HepG2 (cell line): Measurements from ENCODE around the gene RBSN. TPM values are rescaled to one million over a fixed set of nuclear protein-coding genes. Genes with fewer than 3 reads are reported as not detected.

Source experiments
- ATAC-seq: fragments of 200-7000 bp; cut with Tn5 transposase; 3 replicates; pipeline ENCODE4 v1.9.1; 2020; ENCODE audit warnings: mild to moderate bottlenecking, moderate library complexity
- BruUV-seq: library from RNA; stranded (reverse); fragments of 400-500 nt; replicated peaks from 2 replicates; lab custom pipeline; 2021; lab: Mats Ljungman, UMichigan
- CTCF ChIA-PET: fragments of 300-600 bp; formaldehyde crosslinking; extraction: SDS; loops from one replicate; lab custom pipeline; 2021; ENCODE audit warnings: low total read pairs, inconsistent platforms, low intra/inter-chr PET ratio; lab: Yijun Ruan, JAX
- POLR2A ChIA-PET: fragments of 350-600 bp; sonication (Branson Sonifier 250); formaldehyde crosslinking; loops from one replicate; lab custom pipeline; 2020; ENCODE audit warnings: antibody characterized with exemption, inconsistent platforms; lab: Yijun Ruan, JAX
- DNase-seq: peaks from one replicate; pipeline ENCODE4 v3.0.0-alpha.2; 2015; ENCODE audit warnings: low spot score
- FAIRE-seq: peaks from 3 replicates; lab custom pipeline; 2011; peaks lifted over from hg19 to GRCh38; lab: Jason Lieb, UNC
- H2AFZ ChIP-seq: one replicate; pipeline ENCODE4 v1.6.1; 2011; ENCODE audit warnings: low read length, inconsistent platforms
- H3K27ac ChIP-seq: fragments of 300-600 bp; 3 replicates; pipeline ENCODE4 v1.8.0; 2011; ENCODE audit warnings: mixed run types, mild to moderate bottlenecking, mixed read lengths, low read length, inconsistent platforms; ENCODE audit not compliant: insufficient read depth; ENCODE audit errors: extremely low read length
- H3K27me3 ChIP-seq, 2 experiments: fragments of 200-600 bp in 1 of 2; 2 replicates in 1 of 2; 3 replicates in 1 of 2; pipeline versions ENCODE4 v1.6.0 to v1.8.0; 2011; ENCODE audit warnings: low read length in 2 of 2, mild to moderate bottlenecking in 2 of 2, moderate library complexity in 2 of 2, inconsistent platforms in 1 of 2; ENCODE audit not compliant: insufficient read depth in 2 of 2, control insufficient read depth in 1 of 2
- H3K36me3 ChIP-seq, 2 experiments: fragments of 200-600 bp in 1 of 2; replicated peaks in 1 of 2; 2 replicates in 1 of 2; 3 replicates in 1 of 2; pipeline versions ENCODE4 v1.5.1 to v1.8.0; 2011; ENCODE audit warnings: low read length in 2 of 2, inconsistent platforms in 1 of 2; ENCODE audit not compliant: insufficient read depth in 2 of 2, control insufficient read depth in 1 of 2
- H3K4me1 ChIP-seq: 2 replicates; pipeline ENCODE4 v1.5.1; 2012; ENCODE audit warnings: low read length, inconsistent platforms; ENCODE audit not compliant: insufficient read depth
- H3K4me2 ChIP-seq: 2 replicates; pipeline ENCODE4 v1.6.0; 2011; ENCODE audit warnings: low read depth, low read length, inconsistent platforms
- H3K4me3 ChIP-seq, 3 experiments: fragments of 200-600 bp in 1 of 3; sonication (generic), shearing (Covaris generic) in 1 of 3; replicated peaks in 1 of 3; 2 replicates each; pipeline ENCODE4 v1.5.1; 2011 to 2016; ENCODE audit warnings: low read length in 3 of 3, inconsistent platforms in 2 of 3, low read depth in 2 of 3, mild to moderate bottlenecking in 2 of 3, control low read depth in 1 of 3, mixed read lengths in 1 of 3; ENCODE audit not compliant: insufficient read depth in 1 of 3
- H3K79me2 ChIP-seq: one replicate; pipeline ENCODE4 v1.6.1; 2011; ENCODE audit warnings: low read length, inconsistent platforms; ENCODE audit not compliant: insufficient read depth
- H3K9ac ChIP-seq: 2 replicates; pipeline ENCODE4 v1.6.0; 2011; ENCODE audit warnings: mild to moderate bottlenecking, low read depth, low read length, inconsistent platforms; ENCODE audit not compliant: insufficient read depth
- H3K9me3 ChIP-seq: 2 replicates; pipeline ENCODE4 v1.5.1; 2012; ENCODE audit warnings: mild to moderate bottlenecking, low read length
- H4K20me1 ChIP-seq: 2 replicates; pipeline ENCODE4 v1.6.0; 2011; ENCODE audit warnings: inconsistent platforms, mild to moderate bottlenecking, low read length, moderate library complexity; ENCODE audit not compliant: insufficient read depth
- CBX2 ChIP-seq, 2 experiments: fragments of 200-600 bp in 1 of 2; sonication (generic); formaldehyde crosslinking in 1 of 2; IDR thresholded peaks; 2 replicates each; pipeline versions ENCODE4 v1.7.0 to v1.8.1; 2018 to 2022; ENCODE audit warnings: low read depth in 2 of 2, low read length in 1 of 2, mild to moderate bottlenecking in 1 of 2, missing genetic modification reagents in 1 of 2
- DR1 ChIP-seq: sonication (generic); formaldehyde crosslinking; IDR thresholded peaks from 2 replicates; pipeline ENCODE4 v1.8.0; 2021; ENCODE audit warnings: mild to moderate bottlenecking, missing genetic modification reagents, inconsistent platforms
- GFI1 ChIP-seq: sonication (generic); formaldehyde crosslinking; IDR thresholded peaks from 2 replicates; pipeline ENCODE4 v1.5.0; 2020; ENCODE audit warnings: missing genetic modification reagents, mild to moderate bottlenecking, borderline replicate concordance
- NFE2L2 ChIP-seq: fragments of 150-350 bp; IDR thresholded peaks from 2 replicates; pipeline ENCODE4 v1.6.1; 2014; ENCODE audit warnings: low read length
- ZNF615 ChIP-seq: sonication (generic); formaldehyde crosslinking; IDR thresholded peaks from 2 replicates; pipeline ENCODE4 v1.5.0; 2020; ENCODE audit warnings: mild to moderate bottlenecking, missing genetic modification reagents, borderline replicate concordance
- ZNF776 ChIP-seq: sonication (generic); formaldehyde crosslinking; IDR thresholded peaks from 2 replicates; pipeline ENCODE4 v1.4.0; 2020; ENCODE audit warnings: mild to moderate bottlenecking, missing genetic modification reagents
- WGBS: methylation state at CpG from one replicate; pipeline ENCODE4 v1.1.6; 2017; ENCODE audit warnings: low lambda C conversion rate; 5-methylcytosine and 5-hydroxymethylcytosine counted together
- in situ Hi-C: cut with HindIII; loops from 2 replicates; pipeline ENCODE4 v1.10.0; 2017; ENCODE audit warnings: low pct_unique_long_range_greater_than_20kb; ENCODE audit not compliant: extremely low pct_ligation_motif_present
- intact Hi-C: fragments of 100-400 bp; cut with micrococcal nuclease; formaldehyde crosslinking; loops from one replicate; pipeline ENCODE4 v1.10.0; 2022; ENCODE audit not compliant: unreplicated experiment
- polyA plus RNA-seq, 8 experiments: library from polyadenylated mRNA; depleted of rRNA in 3 of 8; stranded (reverse) in 7 of 8; unstranded in 1 of 8; fragments of >200 nt; fragmentation: Illumina TruSeq in 4 of 8; extraction: Trizol in 4 of 8; gene quantifications; 2 replicates each; pipeline versions ENCODE4 v1.2.1 to v1.2.3, GENCODE V29; 2011 to 2016; ENCODE audit warnings: low read depth in 4 of 8, missing spikeins in 1 of 8, mixed read lengths in 1 of 8; ENCODE audit not compliant: insufficient read depth in 1 of 8
- total RNA-seq, 5 experiments: library from RNA; depleted of rRNA; stranded (reverse); fragments of >200 nt; fragmentation: Illumina TruSeq; extraction: Trizol; gene quantifications; 2 replicates each; pipeline ENCODE4 v1.2.3, GENCODE V29; 2016; ENCODE audit warnings: low read depth in 1 of 5

The RBSN gene
- total and polyA plus RNA-seq, 2 of the 13 experiments (the other 11 are each of a cell fraction or from before 2014, with no cell fraction given), result 7.9 to 11.8 TPM

- TF ChIP-seq DR1 (no peak), GFI1 (CRISPR knock-in tag) (no peak)
These were observed 43.9 kb downstream of the RBSN start (continued) for GRCh38 chr3:15055019-15055557.

DNA sequence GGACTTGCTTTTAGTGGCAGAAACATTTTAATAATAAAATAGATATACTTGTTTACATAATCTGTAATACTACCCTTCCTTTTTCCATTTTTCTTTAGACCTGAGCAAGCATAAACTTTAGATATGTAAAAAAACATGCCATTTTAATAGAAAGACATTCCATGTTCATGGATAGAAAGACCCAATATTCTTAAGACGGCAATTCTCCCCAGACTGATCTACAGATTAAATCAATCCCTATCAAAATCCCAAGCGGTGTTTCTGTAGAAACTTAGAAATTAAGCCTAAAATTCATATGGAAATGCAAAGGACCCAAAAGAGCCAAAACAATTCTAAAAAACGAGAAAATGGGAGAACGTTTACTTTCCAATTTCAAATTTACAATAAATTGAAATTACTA lies 45.4 kb downstream of the RBSN start:
- CTCF ChIA-PET, result no interaction called here
- intact Hi-C loops (no loop called here), in situ Hi-C loops (no loop called here)
- Histone ChIP-seq H3K9ac (no peak overlapping the region), H2AFZ (no peak overlapping the region), H3K36me3 (peaks cover 31 to 89% of the 10 kb centered on the region in 2 experiments), H3K79me2 (peaks cover 42% of the 10 kb centered on the region), H3K4me3 (no peak overlapping the region), H3K27me3 (no peaks in the 10 kb centered on the region), H3K4me2 (no peak overlapping the region), H3K27ac (no peak overlapping the region), H3K9me3 (no peaks in the 10 kb centered on the region), H4K20me1 (peaks cover 13% of the 10 kb centered on the region), H3K4me1 (peaks cover 9% of the 10 kb centered on the region; the same call in 1 of the 2 replicates)
- WGBS, result 99% methylated on average over 4 of the region's 4 CpGs
- no peak for FAIRE-seq
- POLR2A ChIA-PET, result no interaction called here
- TF ChIP-seq CBX2 (IDR thresholded peaks at IDR 0.05; ENCODE audit: low read depth, low read length), result no peak
- no peak for TF ChIP-seq CBX2 (CRISPR knock-in tag; IDR thresholded peaks at IDR 0.05; ENCODE audit: low read depth)
- TF ChIP-seq ZNF615, result no peak
- no peak for TF ChIP-seq NFE2L2
- TF ChIP-seq ZNF776 (CRISPR knock-in tag), result no peak
- no peak for DNase-seq
- no peak for ATAC-seq
- no TSS peak for BruUV-seq
